NOMO-1 treated with DMSO at 0.1 percent for 48 hours (cell line): Measurements from ENCODE around the gene CXorf49.
"Not testable (repeated sequence)": the region's sequence is repeated elsewhere in the genome, so short reads cannot be mapped to it uniquely, and the experiment has no call there.

Experiments
- DNase-seq: peaks from one replicate; lab custom pipeline; 2025; ENCODE audit not compliant: unreplicated experiment; lab: John Stamatoyannopoulos, UW

The CXorf49 gene

GRCh38 chrX:71718185-71718584 is at the start of gene CXorf49:
Gene CXorf49 (minus strand): TSS chrX:71718285. CDS start chrX:71718151, 134 bp downstream.
- not testable (repeated sequence) for DNase-seq

GRCh38 chrX:71767134-71767533 is 49.0 kb upstream of the CXorf49 start:
- not testable (repeated sequence) for DNase-seq

GRCh38 chrX:71765613-71766012 is 47.5 kb upstream of the CXorf49 start:
- not testable (repeated sequence) for DNase-seq

GRCh38 chrX:71764832-71765231 is 46.7 kb upstream of the CXorf49 start:
- not testable (repeated sequence) for DNase-seq

- DNase-seq: not testable (repeated sequence)
Measured at GRCh38 chrX:71763049-71763448, 45.0 kb upstream of the CXorf49 start, which contains the start of gene CXorf49B. Gene CXorf49B (plus strand): TSS chrX:71763349. CDS start chrX:71763424, 75 bp downstream.

GRCh38 chrX:71760688-71761281 is 42.7 kb upstream of the CXorf49 start:
- DNase-seq: not testable (repeated sequence)

- DNase-seq: not testable (repeated sequence)
Measured at GRCh38 chrX:71720289-71720886, 2.3 kb upstream of the CXorf49 start.

GRCh38 chrX:71719195-71719594 is 1.1 kb upstream of the CXorf49 start:
- DNase-seq: not testable (repeated sequence)

GRCh38 chrX:71716323-71716722 is 1.8 kb downstream of the CXorf49 start:
- not testable (repeated sequence) for DNase-seq

GRCh38 chrX:71715551-71715950 is 2.5 kb downstream of the CXorf49 start:
- DNase-seq: not testable (repeated sequence)

GRCh38 chrX:71714064-71714463 is 4.0 kb downstream of the CXorf49 start:
- not testable (repeated sequence) for DNase-seq

- DNase-seq: not testable (repeated sequence)
Measured at GRCh38 chrX:71702853-71703252, 15.2 kb downstream of the CXorf49 start.

- DNase-seq: not testable (repeated sequence)
Measured at GRCh38 chrX:71699023-71699344, 19.1 kb downstream of the CXorf49 start.

GRCh38 chrX:71698299-71699022 is 19.6 kb downstream of the CXorf49 start:
- not testable (repeated sequence) for DNase-seq

- DNase-seq: not testable (repeated sequence)
Measured at GRCh38 chrX:71697466-71698298, 20.4 kb downstream of the CXorf49 start.

GRCh38 chrX:71696641-71697465 is 21.2 kb downstream of the CXorf49 start:
- DNase-seq: not testable (repeated sequence)

- DNase-seq: no peak
Measured at GRCh38 chrX:71679575-71680207, 38.4 kb downstream of the CXorf49 start.

GRCh38 chrX:71677195-71677594 is 40.9 kb downstream of the CXorf49 start:
- not testable (repeated sequence) for DNase-seq

- not testable (repeated sequence) for DNase-seq
Measured at GRCh38 chrX:71676068-71676795, 41.9 kb downstream of the CXorf49 start.
